ENCODE measurements around the gene MAP3K5. TPM values are rescaled to one million over a fixed set of nuclear protein-coding genes. Genes with fewer than 3 reads are reported as not detected.
"Not testable (repeated sequence)": the region's sequence is repeated elsewhere in the genome, so short reads cannot be mapped to it uniquely, and the experiment has no call there.

MAP3K5 gene, protein sequence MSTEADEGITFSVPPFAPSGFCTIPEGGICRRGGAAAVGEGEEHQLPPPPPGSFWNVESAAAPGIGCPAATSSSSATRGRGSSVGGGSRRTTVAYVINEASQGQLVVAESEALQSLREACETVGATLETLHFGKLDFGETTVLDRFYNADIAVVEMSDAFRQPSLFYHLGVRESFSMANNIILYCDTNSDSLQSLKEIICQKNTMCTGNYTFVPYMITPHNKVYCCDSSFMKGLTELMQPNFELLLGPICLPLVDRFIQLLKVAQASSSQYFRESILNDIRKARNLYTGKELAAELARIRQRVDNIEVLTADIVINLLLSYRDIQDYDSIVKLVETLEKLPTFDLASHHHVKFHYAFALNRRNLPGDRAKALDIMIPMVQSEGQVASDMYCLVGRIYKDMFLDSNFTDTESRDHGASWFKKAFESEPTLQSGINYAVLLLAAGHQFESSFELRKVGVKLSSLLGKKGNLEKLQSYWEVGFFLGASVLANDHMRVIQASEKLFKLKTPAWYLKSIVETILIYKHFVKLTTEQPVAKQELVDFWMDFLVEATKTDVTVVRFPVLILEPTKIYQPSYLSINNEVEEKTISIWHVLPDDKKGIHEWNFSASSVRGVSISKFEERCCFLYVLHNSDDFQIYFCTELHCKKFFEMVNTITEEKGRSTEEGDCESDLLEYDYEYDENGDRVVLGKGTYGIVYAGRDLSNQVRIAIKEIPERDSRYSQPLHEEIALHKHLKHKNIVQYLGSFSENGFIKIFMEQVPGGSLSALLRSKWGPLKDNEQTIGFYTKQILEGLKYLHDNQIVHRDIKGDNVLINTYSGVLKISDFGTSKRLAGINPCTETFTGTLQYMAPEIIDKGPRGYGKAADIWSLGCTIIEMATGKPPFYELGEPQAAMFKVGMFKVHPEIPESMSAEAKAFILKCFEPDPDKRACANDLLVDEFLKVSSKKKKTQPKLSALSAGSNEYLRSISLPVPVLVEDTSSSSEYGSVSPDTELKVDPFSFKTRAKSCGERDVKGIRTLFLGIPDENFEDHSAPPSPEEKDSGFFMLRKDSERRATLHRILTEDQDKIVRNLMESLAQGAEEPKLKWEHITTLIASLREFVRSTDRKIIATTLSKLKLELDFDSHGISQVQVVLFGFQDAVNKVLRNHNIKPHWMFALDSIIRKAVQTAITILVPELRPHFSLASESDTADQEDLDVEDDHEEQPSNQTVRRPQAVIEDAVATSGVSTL (N-terminal part only)
- 0.59 and 1.3 TPM in 2 replicates for total RNA-seq (2014; rRNA removed; shearing (Covaris generic))

DNA sequence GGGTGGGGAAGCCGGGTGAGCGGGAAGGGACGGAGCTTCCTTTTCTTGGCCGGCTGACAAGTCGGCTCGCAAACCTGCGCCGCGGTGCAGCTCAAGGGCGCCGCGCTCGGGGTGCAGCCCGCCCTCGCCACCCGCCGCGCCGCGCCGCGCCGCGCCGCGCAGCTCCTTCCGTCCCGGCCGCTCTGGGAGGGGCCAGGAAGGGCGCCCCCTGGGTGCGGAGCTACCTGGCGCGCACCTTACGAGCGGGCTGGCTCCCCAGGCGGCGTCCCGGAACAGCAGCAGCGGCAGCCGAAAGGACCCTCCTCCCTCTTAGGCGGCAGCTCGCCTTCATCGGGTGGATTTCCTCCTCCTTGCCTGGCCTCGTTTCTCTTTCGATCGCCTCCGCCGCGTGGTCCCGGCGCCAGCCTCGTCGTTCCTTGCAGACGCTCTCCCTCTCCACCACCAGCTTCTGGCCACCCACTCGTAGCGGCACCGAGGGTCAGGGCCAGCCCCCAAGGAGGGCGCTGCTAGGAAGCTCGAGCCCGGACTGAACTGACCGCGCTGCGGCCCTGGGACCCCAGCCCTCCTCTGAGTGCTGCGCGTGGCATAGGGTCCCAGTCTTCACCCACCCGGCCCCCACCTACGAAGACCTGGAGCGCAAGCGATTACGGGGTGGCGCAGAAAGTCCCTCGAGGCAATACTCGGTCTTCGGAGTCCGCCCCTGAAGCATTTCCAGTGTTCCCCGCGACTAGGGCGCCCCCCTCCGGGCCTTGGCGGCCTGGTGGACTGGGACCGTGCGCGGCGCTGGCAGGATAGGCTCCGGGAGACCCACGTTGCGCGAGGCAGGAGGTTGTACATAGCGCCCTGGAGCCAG is at the start of gene MAP3K5:
TSS of gene MAP3K5 (minus strand) at position 68 of the 853 bp plus-strand sequence. CDS start 320 bp downstream, outside the sequence.
- H3K4me3 ChIP-seq (ENCODE audit: insufficient read depth, low read depth, low read length), result peak within 1 kb of the TSS; percentile 78
- H3K27me3 ChIP-seq (ENCODE audit: control insufficient read depth, insufficient read depth, low read length), result peaks cover 34% of the 10 kb centered on the region
- H3K36me3 ChIP-seq (replicated peaks; ENCODE audit: control insufficient read depth, insufficient read depth, low read length), result no peaks in the 10 kb centered on the region; the same call in 1 of the 2 replicates
- peak; percentile 84 for DNase-seq

DNA sequence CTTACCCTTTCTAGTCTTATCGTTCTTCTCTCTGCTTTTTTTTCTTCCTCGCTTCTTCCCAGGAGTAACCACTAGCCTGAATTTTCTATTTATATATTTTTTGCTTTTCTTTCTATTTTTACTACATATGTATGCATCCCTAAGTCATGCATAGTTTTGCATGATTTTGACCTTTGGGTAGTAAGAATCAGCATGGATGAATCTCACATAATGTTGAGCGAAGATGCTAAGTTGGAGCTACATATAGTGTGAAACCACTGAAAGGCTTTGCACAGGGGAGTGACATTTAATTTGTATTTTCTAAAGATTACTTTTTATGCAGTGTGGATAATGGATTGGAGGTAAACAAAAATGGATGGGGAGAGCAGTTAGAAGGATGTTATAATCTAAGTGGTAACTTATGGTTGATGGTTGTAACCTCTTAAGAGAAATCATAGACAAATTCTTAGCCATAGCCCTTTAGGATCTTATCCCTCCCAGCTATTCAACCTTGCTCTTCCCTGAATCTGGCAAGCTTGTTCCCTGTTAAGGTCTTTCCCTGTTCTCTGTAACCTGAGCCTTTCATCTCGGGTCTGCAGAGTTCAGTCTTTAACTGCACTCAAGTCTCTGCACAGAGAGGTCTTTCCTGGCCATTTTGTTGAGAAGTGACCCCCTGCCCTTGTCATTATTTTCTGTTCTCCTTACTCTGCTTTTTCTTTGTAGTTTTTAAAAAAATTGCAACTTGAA is 48.2 kb upstream of the MAP3K5 start:
- Histone ChIP-seq H3K27me3 (ENCODE audit: control insufficient read depth, insufficient read depth, low read length) (no peaks in the 10 kb centered on the region), H3K4me3 (ENCODE audit: insufficient read depth, low read depth, low read length) (no peak overlapping the region), H3K36me3 (replicated peaks; ENCODE audit: control insufficient read depth, insufficient read depth, low read length) (no peaks in the 10 kb centered on the region; the same call in 1 of the 2 replicates)
- DNase-seq, result peak; percentile 27

DNA sequence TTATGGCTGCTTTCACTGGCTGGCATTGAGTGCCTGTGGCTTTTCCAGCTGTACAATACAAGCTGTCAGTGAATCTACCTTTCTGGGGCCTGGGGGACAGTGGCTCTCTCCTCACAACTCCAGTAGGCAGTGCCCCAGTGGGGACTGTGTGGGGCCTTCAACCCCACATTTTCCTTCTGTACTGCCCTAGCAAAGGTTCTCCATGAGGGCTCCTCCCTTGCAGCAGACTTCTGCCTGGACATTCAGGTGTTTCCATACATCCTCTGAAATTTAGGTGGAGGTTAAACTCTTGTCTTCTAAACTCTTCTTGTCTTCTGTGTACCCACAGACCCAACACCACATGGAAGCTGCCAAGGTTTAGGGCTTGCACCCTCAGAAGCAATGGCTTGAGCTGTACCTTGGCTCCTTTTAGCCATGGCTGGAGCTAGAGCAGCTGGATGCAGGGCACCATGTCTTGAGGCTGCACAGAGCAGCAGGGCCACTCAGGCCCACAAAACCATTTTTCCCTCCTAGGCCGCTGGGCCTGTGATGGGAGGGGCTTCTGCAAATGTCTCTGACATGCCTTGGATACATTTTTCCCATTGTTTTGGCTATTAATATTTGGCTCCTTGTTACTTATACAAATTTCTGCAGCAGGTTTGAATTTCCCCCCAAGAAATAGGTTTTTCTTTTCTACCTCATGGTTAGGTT is 39.7 kb upstream of the MAP3K5 start:
- Histone ChIP-seq H3K27me3 (ENCODE audit: control insufficient read depth, insufficient read depth, low read length) (no peaks in the 10 kb centered on the region), H3K36me3 (replicated peaks; ENCODE audit: control insufficient read depth, insufficient read depth, low read length) (peaks cover 10% of the 10 kb centered on the region), H3K4me3 (ENCODE audit: insufficient read depth, low read depth, low read length) (no peak overlapping the region)
- DNase-seq, result no peak

DNA sequence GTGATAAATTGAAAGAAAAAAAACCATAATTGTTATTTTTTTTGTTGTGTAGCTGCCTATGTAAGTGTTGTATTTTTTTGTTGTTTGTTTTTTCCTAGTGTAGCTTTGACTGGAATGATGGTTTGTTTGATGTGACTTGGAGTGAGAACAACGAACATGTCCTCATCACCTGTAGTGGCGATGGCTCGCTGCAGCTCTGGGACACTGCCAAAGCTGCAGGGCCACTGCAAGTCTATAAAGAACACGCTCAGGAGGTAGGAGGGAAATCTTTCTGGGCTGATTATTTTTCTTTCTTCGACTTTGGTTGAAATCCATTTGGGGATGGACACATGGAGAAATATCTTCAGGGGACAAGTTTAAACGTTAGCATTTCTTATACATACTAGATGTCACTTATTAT is 33.9 kb upstream of the MAP3K5 start:
- Histone ChIP-seq H3K36me3 (replicated peaks; ENCODE audit: control insufficient read depth, insufficient read depth, low read length) (peaks cover 4% of the 10 kb centered on the region), H3K27me3 (ENCODE audit: control insufficient read depth, insufficient read depth, low read length) (no peaks in the 10 kb centered on the region), H3K4me3 (ENCODE audit: insufficient read depth, low read depth, low read length) (no peak overlapping the region)
- DNase-seq, result no peak

DNA sequence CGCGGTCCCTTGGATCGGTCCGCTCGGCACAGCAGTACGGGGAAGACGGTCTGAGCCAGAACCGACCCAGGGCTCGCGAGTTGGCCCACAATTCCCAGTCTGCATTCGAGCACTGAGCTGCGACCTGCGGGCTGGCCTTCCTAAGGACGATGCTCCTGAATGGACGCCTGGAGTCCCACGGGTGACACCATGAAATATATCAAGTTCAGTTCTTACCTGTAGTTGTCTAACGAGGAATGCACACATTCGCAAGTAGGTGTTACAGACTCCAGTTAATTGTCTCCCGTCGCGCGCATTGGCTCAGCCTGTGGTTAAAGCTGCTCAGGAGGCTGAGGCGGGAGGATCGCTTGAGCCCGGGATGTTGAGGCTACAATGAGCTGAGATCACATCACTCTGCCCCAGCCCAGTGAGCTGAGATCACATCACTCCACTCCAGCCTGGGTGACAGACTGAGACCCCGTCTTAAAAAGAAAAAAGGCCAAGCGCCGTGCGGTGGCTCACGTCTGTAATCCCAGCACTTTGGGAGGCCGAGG is 30.9 kb upstream of the MAP3K5 start:
- no peaks in the 10 kb centered on the region for H3K27me3 ChIP-seq (ENCODE audit: control insufficient read depth, insufficient read depth, low read length)
- 0 out of 2 replicates have a peak, but pooled peaks cover 3% of the 10 kb centered on the region for H3K36me3 ChIP-seq (replicated peaks; ENCODE audit: control insufficient read depth, insufficient read depth, low read length)
- DNase-seq, result no peak
- peak overlapping the region; percentile 66 for H3K4me3 ChIP-seq (ENCODE audit: insufficient read depth, low read depth, low read length)

DNA sequence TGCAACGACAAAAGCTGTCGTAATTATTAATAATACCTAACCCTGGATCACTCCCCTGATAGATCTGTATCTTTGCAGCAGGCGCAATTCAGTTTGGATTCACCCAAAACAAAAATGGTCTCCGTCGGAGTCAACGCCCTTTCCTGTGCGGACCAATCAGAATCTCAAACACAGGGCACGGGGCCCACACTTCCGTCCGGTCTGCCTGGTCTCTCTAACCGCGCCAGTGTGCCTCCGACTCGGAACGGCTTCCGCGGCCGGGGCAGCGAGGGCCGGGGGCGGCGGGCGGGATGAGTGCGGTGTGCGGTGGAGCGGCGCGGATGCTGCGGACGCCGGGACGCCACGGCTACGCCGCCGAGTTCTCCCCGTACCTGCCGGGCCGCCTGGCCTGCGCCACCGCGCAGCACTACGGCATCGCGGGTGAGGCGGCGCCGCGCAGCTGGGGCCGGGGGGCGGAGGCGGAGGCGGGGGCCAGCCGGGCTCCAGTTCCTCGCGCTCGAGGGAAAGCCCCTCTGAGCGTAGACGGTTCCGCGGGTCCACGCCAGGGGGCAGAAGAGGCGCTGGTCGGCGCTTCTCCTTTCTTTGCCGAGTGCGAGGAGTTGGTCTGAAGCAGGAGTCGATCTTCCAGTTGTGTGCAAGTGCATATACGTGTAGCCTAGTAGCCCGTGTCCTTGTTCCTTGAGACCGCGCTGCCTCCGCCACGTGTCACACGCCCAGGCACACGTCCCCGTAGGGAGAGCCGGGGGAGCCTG is 30.3 kb upstream of the MAP3K5 start, which contains the start of gene PEX7:
TSS of gene PEX7 (plus strand) at position 217 of the 752 bp plus-strand sequence. CDS start at position 291, 74 bp downstream.
- Histone ChIP-seq H3K27me3 (ENCODE audit: control insufficient read depth, insufficient read depth, low read length) (no peaks in the 10 kb centered on the region), H3K36me3 (replicated peaks; ENCODE audit: control insufficient read depth, insufficient read depth, low read length) (0 out of 2 replicates have a peak, but pooled peaks cover 2% of the 10 kb centered on the region), H3K4me3 (ENCODE audit: insufficient read depth, low read depth, low read length) (peak within 1 kb of the TSS; percentile 66)
- peak; percentile 91 for DNase-seq

DNA sequence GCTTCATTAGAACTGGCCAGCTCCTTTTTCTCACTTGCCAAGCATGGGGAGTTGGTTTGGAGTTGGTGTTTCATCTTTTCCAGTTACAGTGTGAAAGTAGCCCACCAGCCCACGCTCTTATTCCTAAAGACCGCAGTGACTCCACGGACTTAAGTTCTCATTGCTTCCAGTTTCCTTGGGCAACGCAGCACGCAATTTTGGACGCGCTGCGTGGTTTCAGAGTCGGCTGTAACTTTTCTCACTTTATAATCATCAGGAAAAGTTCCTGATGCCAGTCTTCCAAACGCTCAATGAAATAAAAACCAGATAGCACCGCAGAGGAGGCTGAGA is 29.7 kb upstream of the MAP3K5 start:
- no peaks in the 10 kb centered on the region for H3K27me3 ChIP-seq (ENCODE audit: control insufficient read depth, insufficient read depth, low read length)
- 0 out of 2 replicates have a peak, but pooled peaks cover 2% of the 10 kb centered on the region for H3K36me3 ChIP-seq (replicated peaks; ENCODE audit: control insufficient read depth, insufficient read depth, low read length)
- H3K4me3 ChIP-seq (ENCODE audit: insufficient read depth, low read depth, low read length), result peak overlapping the region; percentile 66
- peak; percentile 10 for DNase-seq

DNA sequence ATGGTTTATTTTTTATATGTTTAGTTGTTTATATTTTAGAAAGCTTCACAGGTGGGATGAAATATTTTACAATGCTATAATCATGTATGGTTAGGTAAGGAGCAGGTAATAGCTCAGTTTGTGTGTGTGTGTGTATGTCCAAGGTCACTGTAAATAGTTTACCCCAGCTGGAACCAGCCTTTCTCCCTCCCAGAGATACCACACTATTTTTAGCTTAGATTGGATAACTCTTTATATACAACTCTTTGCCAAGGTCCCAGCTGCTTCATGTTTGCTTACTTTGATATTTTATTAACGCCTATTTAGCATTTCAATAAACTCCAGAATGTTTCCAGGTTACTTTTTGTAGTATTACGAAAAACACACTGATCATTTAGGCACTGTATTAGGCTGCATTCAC is 28.3 kb upstream of the MAP3K5 start:
- H3K4me3 ChIP-seq (ENCODE audit: insufficient read depth, low read depth, low read length), result no peak overlapping the region
- DNase-seq, result no peak
- H3K36me3 ChIP-seq (replicated peaks; ENCODE audit: control insufficient read depth, insufficient read depth, low read length), result no peaks in the 10 kb centered on the region
- no peaks in the 10 kb centered on the region for H3K27me3 ChIP-seq (ENCODE audit: control insufficient read depth, insufficient read depth, low read length)

DNA sequence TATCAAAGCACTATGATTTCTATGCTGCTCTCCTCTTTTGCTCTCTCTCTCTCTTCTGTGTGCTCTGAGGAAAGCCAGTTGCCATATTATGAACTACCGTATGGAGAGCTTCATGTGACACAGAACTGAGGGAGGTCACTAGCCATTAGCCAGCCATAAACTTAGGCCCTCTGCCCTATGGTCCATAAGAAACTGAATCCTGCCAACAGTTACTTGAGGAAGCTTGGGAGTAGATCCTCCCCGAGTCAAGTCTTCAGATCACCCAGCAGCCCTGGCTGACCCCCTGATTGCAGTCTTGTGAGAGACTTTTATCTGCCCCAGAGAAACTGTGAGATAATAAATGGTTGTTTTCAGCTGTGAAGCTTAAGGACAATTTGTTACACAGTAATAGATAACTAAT is 24.4 kb upstream of the MAP3K5 start:
- Histone ChIP-seq H3K36me3 (replicated peaks; ENCODE audit: control insufficient read depth, insufficient read depth, low read length) (no peaks in the 10 kb centered on the region), H3K27me3 (ENCODE audit: control insufficient read depth, insufficient read depth, low read length) (no peaks in the 10 kb centered on the region), H3K4me3 (ENCODE audit: insufficient read depth, low read depth, low read length) (no peak overlapping the region)
- DNase-seq, result no peak

DNA sequence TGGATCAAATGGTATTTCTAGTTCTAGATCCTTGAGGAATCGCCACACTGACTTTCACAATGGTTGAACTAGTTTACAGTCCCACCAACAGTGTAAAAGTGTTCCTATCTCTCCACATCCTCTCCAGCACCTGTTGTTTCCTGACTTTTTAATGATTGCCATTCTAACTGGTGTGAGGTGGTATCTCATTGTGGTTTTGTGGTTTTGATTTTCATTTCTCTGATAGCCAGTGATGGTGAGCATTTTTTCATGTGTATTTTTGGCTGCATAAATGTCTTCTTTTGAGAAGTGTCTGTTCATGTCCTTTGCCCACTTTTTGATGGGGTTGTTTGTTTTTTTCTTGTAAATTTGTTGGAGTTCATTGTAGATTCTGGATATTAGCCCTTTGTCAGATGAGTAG is 23.3 kb upstream of the MAP3K5 start:
- H3K4me3 ChIP-seq (ENCODE audit: insufficient read depth, low read depth, low read length); DNase-seq; H3K36me3 ChIP-seq (replicated peaks; ENCODE audit: control insufficient read depth, insufficient read depth, low read length); H3K27me3 ChIP-seq (ENCODE audit: control insufficient read depth, insufficient read depth, low read length): not testable (repeated sequence)

DNA sequence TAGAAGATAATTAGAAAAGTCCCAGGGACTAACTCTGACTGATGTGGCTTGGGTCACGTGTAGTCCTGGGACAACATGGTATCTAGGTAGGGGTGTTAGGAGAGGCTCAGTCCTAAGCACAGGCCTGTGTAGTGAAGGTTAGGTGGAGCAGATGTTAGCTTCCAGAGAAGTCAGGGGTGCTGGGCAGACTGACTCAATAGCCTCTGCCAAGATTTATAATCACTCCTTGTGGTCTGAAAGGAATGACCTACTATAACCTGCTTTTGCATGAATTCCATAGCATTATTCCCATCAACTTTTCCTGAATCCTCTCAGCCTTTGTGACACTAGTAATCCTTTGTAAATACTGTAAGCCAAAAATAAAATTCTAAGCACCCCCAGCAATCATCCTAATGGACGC is 19.9 kb upstream of the MAP3K5 start:
- no peaks in the 10 kb centered on the region for H3K36me3 ChIP-seq (replicated peaks; ENCODE audit: control insufficient read depth, insufficient read depth, low read length)
- no peak overlapping the region for H3K4me3 ChIP-seq (ENCODE audit: insufficient read depth, low read depth, low read length)
- no peaks in the 10 kb centered on the region for H3K27me3 ChIP-seq (ENCODE audit: control insufficient read depth, insufficient read depth, low read length)
- DNase-seq, result no peak

DNA sequence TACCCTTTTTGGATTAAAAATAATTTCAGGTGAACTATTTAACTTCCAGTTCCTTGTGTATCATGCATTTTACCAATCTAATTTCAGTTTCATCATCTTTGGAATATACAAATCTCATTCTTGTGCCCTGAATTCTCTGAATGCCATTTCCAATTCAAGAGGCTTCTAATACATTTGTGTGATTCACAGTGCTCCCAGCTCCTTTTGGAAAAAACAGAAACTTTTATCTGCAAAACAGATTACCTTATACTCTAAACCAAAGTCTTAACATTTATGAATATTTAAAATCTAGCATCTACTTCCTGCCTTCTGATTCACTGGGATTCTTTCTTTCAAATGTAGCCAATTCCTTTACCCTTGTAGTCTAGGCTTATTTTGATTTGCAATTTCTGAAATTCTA is 19.0 kb upstream of the MAP3K5 start:
- no peak for DNase-seq
- Histone ChIP-seq H3K36me3 (replicated peaks; ENCODE audit: control insufficient read depth, insufficient read depth, low read length) (no peaks in the 10 kb centered on the region), H3K4me3 (ENCODE audit: insufficient read depth, low read depth, low read length) (no peak overlapping the region), H3K27me3 (ENCODE audit: control insufficient read depth, insufficient read depth, low read length) (no peaks in the 10 kb centered on the region)

Data from H7 (cell line).